HG03575 (cell line): ENCODE results near the gene DRD1.

Experiments used
- ATAC-seq: cut with Tn5 transposase; IDR thresholded peaks from one replicate; pipeline ENCODE4 v1.9.1; 2021; ENCODE audit not compliant: unreplicated experiment, insufficient number of reproducible peaks, low FRiP score; ENCODE audit errors: extremely low read depth

DRD1 gene

DNA sequence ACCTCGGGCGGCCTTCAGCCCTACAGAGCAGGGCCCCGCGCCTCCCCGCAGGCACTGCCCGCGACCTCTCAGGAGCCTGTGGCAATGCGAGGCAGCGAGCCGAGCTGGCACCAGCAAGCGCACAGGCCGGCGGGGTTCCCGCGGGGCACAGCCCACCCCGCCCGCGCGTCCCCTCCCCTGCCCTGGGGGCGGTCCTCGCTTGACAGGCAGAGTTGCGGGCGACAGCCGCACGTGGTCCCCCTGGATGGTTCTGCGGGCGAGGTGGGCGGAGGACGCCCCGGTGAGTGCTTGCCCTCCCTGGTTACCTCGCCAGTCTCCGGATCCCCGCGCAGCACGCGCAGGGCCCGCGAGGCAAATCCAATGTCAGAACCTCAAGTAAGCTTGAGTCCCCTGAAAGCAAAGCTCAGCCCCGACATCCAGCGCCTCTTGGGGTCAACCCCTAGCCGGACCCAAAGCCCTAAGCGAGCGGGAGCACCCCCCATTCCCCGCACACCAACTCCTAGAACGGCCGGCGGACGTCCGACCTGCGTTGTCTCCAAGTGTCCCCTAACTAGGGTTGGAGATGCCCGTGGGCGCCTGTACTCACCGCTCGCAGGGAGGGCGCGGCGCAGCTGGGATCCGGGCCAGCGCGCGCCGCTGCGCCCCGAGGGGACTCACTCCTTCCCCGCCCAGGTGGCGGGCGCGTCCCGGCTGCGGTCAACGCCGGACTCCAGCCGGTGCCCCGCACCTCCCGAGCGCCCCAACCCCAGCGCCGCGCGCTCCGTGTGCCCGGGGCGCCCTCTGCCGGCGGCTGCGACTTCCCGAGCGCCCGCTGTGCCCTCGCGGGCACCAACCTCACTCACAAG lies at the start of gene DRD1:
TSS of gene DRD1 (minus strand) at position 123 of the 845 bp plus-strand sequence. CDS start 1,083 bp downstream, outside the sequence.
- no peak for ATAC-seq

DNA sequence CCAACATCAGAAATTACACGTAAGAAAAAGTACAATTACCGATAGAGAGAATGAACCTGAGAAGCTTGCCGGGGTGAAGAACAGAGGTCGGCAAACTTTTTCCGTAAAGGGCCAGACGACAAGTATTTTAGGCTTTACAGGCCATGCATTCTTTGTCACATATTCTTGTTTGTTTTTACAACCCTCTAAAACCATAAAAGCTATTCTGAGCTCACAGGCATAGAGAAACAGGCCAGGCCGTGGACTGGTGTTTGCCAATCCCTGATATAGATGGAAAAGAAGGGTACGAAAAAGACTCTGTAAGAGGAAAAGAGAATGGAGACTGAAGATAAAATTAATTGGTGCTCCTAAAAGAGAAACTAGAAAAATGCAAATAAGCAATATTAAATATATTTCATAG lies 49.7 kb upstream of the DRD1 start:
- no peak for ATAC-seq

DNA sequence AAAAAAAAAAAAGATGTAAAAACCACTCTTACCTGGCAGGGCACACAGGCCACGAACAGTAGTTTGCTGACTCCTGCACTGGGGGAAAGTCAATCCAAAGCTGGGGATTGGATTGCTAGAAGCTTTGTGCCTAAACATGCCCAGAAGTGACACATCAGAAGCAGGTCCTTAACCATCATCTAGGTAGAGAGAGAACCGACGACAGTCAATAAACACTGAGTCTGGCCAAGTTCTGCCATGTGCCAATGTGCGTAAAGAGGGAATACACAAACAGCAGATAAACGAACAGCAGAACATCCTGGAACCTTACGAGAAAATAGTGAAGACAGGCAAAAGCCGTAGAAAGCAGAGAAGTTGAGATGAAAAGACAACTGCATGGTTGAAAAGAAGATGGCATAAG lies 49.3 kb upstream of the DRD1 start:
- no peak for ATAC-seq

DNA sequence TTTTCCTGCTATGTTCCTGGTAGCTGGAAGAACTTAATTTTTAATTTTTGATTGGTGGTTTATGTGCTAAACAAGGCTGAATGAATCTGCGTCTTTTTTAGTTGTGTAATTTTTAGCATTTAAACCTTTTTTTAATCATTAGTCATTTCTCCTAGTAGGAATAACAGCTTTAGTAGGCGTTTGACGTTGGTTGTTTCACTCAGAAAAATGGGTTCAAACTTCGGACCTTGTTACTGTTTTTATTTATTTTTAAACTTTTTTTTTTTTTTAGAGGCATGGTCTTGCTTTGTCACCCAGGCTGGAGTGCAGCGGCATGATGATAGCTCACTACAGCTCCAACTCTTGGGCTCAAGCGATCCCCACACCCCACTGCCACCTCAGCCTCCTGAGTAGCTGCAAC lies 47.2 kb upstream of the DRD1 start:
- ATAC-seq = no peak

DNA sequence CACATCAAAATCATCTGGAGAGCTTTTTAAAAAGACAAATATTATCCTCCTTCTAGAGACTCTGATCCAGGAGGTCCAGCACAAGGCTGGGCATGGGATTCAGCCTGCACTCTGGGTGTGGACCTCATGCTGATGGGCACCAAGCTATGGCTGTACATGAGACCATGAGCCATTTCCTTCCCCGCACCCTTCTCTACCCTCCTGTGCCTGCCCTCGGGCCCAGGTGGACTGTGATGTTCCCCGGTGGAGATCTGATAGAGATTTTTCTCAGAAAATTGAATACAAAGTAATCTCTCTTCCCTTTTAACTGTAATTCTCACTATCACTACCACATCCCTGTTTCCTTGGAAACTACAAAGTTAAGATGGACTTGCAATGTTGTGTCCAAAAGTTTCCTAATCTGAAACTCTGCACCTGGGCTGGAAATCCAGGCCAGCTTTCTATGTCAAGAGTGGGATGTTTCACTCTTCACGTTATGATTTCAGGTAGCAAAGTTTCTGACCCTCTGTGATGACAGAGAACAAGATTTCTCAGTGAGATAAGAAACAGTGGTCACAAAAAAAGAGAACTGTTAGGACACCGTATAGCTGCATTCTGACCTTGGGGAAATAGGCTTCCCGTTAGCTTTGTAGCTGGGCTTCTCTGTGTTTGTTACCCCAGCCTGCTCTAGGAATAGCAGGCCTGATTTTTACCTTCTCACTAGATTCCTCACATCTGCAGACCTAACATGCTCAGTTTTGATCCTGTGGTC lies 45.9 kb upstream of the DRD1 start:
- ATAC-seq = no peak

DNA sequence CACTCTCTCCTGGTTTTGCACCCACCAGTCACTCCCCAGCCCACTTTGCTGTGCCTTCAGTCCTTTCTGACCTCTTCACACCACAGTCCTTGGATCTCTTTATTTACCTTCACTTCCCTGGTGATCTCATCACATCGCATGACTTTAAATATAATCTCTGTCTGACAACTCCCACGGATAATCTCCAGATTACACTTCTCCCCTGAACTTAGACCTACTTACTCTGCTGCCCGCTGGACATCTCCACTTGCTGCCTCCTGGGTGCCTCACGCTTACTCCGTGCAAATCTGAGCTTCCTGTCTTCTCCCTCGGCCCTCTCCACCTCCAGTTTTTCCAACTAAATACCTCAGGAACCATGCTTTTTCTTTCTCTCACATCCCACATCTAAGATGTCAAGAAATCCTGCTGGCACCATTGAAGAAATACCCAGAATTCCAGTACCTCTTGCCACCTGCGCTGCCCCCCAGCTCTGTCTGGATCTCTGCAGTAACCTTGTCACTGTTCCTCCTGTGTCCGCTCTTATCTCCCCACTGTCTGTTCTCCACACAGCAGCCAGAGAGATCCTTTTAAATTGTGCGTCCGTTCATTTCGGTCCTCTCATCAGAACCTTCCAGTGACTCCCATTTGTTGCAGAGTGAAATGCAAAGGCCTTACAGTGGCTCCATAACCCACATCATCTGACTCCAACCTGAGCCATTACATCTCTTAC lies 43.7 kb upstream of the DRD1 start:
- no peak for ATAC-seq

DNA sequence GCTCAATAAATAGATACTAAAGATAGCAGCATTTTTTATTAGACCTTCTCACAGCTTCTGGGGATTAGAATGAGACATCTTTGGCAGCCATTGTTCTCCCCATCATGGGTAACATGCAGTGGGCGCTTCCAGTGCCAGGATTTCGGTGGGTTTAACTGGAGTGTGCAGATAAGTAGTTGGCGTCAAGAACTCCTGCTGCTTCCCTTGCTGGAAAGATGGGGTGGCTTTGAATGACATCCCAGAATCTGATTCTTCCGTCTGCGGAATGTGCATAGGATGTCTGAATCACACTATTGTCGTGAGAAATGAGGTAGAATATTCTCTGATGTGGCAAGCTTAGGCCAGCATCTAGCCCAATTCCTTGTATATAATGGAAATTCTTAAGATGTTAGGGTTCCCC lies 41.6 kb upstream of the DRD1 start:
- ATAC-seq = no peak

DNA sequence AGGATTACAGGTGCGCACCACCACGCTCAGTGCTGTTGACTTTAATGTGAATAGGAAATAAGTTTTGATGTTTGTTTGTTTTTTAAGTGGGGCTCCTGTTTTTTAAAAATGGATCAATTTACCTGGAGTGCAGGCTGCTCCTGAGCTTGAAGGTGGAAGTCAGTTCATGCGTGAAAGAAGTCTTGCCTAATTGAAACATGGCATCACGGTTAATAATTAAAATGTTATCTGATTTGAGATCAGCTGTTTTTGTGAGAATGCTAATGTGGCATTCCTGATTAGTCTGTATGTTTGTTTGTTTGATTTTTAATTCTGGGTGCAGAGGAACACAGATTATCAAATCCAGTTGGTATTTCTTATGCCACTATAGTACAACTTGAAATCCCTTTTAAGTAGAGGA lies 40.8 kb upstream of the DRD1 start:
- ATAC-seq = no peak

DNA sequence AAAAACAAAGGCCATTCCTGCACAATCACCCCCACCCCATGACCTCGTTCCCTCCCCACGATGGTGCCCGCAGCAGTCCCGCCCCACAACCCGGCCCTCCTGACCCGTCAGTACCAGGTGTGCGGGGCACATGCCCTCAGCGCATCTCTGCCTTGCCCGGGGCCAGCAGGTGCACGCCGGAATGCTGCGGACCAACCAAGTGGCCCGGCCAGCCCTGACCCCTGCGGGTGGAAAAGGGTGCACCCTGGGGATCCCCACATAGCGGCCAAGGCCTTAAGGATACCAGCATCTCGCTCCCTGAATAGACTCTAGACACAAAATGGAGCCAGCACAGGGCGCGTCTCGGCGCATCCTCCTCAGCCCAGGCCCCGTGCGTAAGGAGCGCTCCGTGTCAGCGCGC lies 40.3 kb upstream of the DRD1 start:
- no peak for ATAC-seq

DNA sequence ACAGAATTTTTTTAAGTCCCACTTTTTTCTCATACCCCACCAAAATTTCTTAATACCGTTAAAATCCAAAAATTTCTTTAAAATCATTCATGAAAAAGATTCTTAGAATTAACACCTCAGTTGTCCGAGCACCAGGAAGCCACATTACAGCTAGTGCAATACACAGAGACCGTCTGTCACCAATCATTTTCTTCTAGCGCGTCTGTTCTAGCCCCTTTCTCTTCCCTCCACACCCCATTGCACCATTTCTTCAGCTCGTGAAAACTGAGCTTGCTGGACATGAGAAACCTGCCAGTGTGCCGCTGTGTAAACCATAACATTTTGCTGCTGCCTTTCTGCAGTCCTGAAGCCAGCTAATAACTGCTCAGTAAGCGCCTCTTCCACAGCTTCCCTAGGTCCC lies 39.4 kb upstream of the DRD1 start:
- no peak for ATAC-seq

DNA sequence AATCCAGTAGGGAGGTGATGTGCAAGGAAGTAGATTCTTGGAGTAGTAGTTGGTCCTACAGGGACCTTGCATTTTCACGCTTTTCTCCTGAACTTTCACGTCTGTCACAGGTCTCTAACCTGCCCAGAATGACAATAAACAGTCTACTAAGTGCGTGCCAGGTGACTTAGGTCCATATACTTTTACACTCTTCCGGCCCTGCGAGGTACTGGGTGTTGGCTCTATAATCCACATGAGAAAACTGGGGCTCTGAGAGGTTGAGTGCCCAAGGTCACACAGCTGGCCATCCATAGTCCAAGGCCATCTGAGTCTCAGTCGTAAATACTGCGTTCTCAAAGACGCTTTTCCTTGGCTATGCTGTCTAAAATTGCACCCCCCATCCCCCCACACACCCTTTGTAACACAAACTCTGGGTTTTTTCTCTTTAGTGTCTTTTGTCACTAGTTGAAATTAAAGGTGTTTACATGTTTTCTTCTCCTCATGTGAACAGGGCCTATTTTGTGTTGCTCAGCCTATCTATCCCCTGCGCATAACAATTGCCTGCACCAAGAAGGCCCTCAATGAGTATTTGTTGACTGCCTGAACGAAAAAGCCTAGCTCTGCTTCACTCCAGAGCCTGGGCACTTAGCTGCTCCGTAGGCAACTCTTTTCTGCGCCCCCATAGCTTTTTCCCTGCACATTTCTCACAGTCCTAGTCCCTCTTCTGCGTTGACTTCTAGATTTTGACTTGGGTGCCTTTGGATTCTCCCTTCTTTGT lies 35.3 kb upstream of the DRD1 start:
- ATAC-seq = no peak

DNA sequence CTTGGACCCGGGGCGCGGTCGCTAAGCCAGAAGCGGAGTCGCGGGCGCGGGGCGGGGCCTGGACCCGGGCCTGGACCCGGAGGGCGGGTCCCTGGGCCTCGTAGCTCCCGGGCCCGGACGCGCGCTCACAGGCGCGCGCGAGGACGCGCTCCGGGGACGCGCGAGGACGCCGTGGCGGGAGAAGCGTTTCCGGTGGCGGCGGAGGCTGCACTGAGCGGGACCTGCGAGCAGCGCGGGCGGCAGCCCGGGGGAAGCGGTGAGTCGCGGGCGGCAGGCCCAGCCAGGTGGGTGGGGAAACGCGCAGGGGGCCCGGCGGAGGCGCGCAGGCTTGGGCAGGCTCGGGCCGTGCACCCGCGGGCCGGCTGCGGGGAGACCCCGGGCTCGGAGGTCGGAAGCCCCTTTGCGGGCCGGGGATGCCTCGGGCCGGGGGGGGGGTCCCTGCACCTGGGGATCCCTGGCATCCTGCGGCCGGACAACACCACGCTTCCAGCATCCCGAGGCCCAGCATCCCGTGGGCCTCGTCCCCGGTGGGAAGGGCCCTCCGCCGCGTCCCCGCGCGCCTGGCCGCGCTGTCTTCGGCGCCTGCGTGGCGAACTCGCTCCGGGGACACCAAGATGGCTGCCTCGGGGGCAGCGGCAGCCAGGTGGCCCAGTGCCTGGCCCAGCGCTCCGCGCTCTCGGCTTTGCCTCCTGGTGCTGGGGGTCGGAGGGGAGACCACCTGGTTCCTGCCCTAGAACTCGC lies 34.6 kb upstream of the DRD1 start, which contains the start of gene SFXN1:
TSS of gene SFXN1 (plus strand) at position 177 of the 741 bp plus-strand sequence. CDS start 13,544 bp downstream, outside the sequence.
- ATAC-seq = no peak

DNA sequence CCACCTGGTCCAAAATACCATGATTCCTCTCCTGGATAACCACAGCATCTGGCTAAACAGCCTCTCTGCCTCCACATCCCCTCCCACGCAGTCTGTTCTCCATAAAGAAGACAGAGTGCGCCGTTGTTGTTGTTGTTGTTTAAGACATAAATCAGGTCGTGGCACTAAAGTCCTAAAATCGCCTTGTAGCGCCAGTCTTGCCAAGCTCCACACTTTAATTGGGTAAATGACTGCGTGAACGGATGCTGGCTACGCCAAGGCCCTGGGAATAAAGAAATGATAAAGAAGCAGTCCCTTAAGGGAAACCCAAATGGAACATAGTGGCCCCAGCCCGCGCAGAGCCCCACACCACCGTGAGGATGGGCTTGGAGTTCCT lies 34.0 kb upstream of the DRD1 start:
- ATAC-seq = no peak

DNA sequence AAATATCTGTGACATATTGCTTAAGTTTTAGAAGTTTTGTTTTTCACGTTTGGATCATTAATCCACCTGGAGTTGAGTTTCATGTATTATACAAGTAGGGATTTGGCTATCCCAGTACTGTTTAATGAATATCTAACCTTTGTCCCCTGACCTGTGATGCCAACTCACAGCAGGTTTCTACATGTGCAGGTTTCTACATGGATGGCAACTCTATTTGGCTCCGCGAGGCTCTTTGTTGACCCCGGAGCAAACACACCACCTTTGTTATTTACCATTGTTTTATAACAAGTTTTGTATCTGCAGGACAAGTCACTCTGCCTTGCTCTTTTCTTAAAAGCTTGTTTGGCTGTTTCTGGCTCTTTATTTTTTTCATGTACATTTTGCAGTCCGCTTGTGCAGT lies 33.5 kb upstream of the DRD1 start:
- no peak for ATAC-seq

DNA sequence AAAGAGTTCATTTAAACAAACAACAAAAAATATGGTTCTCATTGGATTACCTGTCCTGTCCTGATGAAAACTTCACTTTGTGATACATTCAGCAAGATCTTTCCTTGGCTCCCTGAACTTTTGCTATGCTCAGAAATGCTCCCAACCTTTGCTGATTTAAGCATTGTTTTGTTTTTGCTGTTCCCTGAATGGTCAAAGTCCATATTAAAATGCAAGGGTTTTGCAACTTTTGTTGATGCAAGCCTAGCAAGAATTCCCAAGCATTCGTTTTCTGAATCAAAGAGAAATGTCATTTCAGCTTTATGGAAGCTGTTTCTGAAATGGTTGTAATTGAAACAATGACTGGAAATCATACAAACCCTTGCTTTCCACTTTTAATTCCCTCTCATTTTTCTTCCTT lies 31.3 kb upstream of the DRD1 start:
- ATAC-seq = no peak

DNA sequence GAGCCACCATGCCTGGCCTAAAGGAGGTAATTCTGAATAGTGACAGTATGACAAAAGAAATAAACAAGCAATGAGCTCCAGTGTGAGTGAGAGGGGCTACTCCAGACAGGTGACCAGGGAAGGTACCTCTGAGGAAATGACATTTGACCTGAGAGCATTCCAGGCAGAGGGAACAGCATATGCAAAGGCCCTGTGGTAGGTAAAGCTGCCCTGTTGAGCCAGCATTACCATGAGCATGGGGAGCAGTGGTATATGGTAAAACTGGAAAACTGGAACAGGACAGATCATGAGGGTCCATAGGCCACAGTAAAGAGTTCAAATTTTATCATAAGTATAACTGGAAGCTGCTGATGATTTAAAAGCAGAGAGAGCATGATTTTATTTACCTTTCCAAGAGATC lies 28.4 kb upstream of the DRD1 start:
- no peak for ATAC-seq

DNA sequence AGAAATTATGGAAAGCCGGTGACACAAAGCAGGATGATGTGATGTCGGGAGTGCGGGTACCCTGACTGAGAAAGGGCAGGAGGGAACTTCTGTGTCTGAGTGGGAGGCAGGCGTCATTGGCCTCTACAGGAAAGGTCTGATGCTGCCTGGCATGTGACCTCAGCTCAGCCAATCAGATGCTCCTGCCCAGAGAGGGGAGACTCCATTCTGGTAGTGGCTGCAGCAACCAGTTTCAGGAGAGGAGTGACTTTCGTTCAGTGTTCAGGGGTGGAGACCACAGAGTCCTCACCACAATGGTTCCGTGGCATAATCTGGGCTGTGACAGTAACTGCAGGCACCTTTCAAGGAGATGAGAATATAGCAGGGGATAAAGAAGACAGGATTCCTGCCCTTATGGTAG lies 27.6 kb upstream of the DRD1 start:
- ATAC-seq = no peak

DNA sequence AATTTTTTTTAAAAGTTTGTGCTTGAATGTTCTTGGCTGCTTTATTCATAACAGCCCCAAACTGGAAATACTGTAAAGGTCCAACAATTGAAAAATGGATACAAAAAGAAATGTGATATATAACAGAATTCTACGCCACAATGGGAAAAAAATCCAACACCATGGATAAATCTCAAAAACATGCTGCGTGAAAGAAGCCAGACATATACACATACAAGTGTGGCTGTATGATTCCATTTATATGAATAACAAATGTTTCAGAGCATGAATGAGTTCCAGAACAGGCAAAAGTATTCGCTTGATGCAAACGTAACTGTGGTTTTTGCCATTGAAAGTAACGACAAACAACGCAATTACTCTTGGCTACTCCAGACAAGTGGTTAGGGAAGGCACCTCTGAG lies 27.2 kb upstream of the DRD1 start:
- ATAC-seq = no peak
